Activated CD8-positive, alpha-beta memory T cell treated with anti-CD3 and anti-CD28 coated beads, Interleukin-2, amount 50 U/mL, for 1 hour (primary cell): Measurements from ENCODE around the gene ERI2.
"Not testable (repeated sequence)": the region's sequence is repeated elsewhere in the genome, so short reads cannot be mapped to it uniquely, and the experiment has no call there.

Experiments used
- DNase-seq: peaks from one replicate; pipeline ENCODE4 v3.0.0-alpha.2; 2020; ENCODE audit errors: extremely low read depth

The ERI2 gene

GRCh38 chr16:20814784-20815183, 8.5 kb upstream of the ERI2 start:
- no peak for DNase-seq

GRCh38 chr16:20812510-20812909, 6.2 kb upstream of the ERI2 start:
- no peak for DNase-seq

GRCh38 chr16:20811889-20812439, 5.7 kb upstream of the ERI2 start:
- no peak for DNase-seq

- DNase-seq: no peak
Observed at GRCh38 chr16:20807862-20808261, 1.6 kb upstream of the ERI2 start.

GRCh38 chr16:20805684-20806167, 546 bp downstream of the ERI2 start:
- not testable (repeated sequence) for DNase-seq

- DNase-seq: no peak
Observed at GRCh38 chr16:20803561-20804214, 2.6 kb downstream of the ERI2 start.

GRCh38 chr16:20803192-20803560, 3.1 kb downstream of the ERI2 start:
- no peak for DNase-seq

GRCh38 chr16:20801278-20801677, 5.0 kb downstream of the ERI2 start:
- no peak for DNase-seq

GRCh38 chr16:20799599-20799998, 6.7 kb downstream of the ERI2 start:
- no peak for DNase-seq

GRCh38 chr16:20798364-20798763, 7.9 kb downstream of the ERI2 start:
- no peak for DNase-seq

GRCh38 chr16:20791923-20792612, 14.2 kb downstream of the ERI2 start:
- DNase-seq: no peak

- DNase-seq: no peak
Observed at GRCh38 chr16:20789130-20789529, 17.1 kb downstream of the ERI2 start.

GRCh38 chr16:20784204-20784603, 22.1 kb downstream of the ERI2 start:
- DNase-seq: no peak

- no peak for DNase-seq
Observed at GRCh38 chr16:20782470-20782869, 23.8 kb downstream of the ERI2 start.

GRCh38 chr16:20781697-20782096, 24.6 kb downstream of the ERI2 start:
- no peak for DNase-seq

GRCh38 chr16:20774703-20775362, 31.4 kb downstream of the ERI2 start:
- DNase-seq: no peak

GRCh38 chr16:20773679-20774078, 32.6 kb downstream of the ERI2 start:
- no peak for DNase-seq

- no peak for DNase-seq
Observed at GRCh38 chr16:20768818-20769217, 37.5 kb downstream of the ERI2 start.

- DNase-seq: no peak
Observed at GRCh38 chr16:20768121-20768520, 38.2 kb downstream of the ERI2 start.

- DNase-seq: no peak
Observed at GRCh38 chr16:20767577-20767976, 38.7 kb downstream of the ERI2 start.

GRCh38 chr16:20766294-20766693, 40.0 kb downstream of the ERI2 start:
- DNase-seq: no peak

- no peak for DNase-seq
Observed at GRCh38 chr16:20765732-20766131, 40.5 kb downstream of the ERI2 start.

- not testable (repeated sequence) for DNase-seq
Observed at GRCh38 chr16:20764448-20764847, 41.8 kb downstream of the ERI2 start.
